IPS-18a (cell line): ENCODE measurements around the gene TPTE.
"Not testable (repeated sequence)": the region's sequence is repeated elsewhere in the genome, so short reads cannot be mapped to it uniquely, and the experiment has no call there.

Experiments
- H3K27ac ChIP-seq: one replicate; pipeline ENCODE4 v1.5.1; 2013; ENCODE audit warnings: low read length
- H3K27me3 ChIP-seq: one replicate; pipeline ENCODE4 v1.6.1; 2013; ENCODE audit warnings: mild to moderate bottlenecking, low read length; ENCODE audit not compliant: control insufficient read depth, insufficient read depth
- H3K36me3 ChIP-seq: one replicate; pipeline ENCODE4 v1.6.1; 2013; ENCODE audit warnings: low read depth, low read length; ENCODE audit not compliant: control insufficient read depth
- H3K4me1 ChIP-seq: one replicate; pipeline ENCODE4 v1.6.1; 2013; ENCODE audit warnings: low read depth, low read length; ENCODE audit not compliant: control insufficient read depth
- H3K4me3 ChIP-seq: one replicate; pipeline ENCODE4 v1.5.1; 2013; ENCODE audit warnings: low read length
- H3K9ac ChIP-seq: one replicate; pipeline ENCODE4 v1.6.1; 2013; ENCODE audit warnings: mild to moderate bottlenecking, low read length, moderate library complexity
- H3K9me3 ChIP-seq: one replicate; pipeline ENCODE4 v1.6.1; 2013; ENCODE audit warnings: low read depth, low read length; ENCODE audit not compliant: control insufficient read depth

The TPTE gene

DNA sequence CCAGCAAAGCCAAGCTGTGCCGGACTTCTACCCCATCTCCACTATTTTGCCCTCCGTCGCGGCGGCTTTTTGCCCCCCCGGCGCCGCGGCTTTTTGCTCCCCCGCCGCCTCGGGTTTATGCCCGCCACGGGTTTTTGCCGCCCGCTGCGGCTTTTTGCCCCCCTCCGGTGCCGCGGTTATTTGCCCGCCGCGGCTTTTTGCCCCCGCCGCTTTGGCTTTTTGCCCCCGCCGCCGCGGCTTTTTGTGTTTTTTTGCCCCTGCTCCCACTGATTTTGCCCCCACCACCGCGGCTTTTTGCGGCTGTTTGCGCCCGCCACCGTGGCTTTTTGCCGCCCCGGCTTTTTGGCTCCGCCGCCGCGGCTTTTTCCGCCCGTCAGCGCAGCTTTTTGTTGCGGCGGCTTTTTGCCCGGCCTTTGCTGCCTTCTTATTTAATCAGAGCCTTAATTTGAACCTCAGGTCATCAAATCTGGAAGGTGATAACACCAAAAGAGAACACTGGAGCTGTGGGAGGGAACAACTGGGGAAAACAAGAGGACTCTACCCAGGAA, 106.0 kb downstream of the TPTE start:
- Histone ChIP-seq H3K27me3 (no peaks in the 10 kb centered on the region), H3K36me3 (no peaks in the 10 kb centered on the region), H3K9me3 (peaks cover 61% of the 10 kb centered on the region), H3K9ac (no peak overlapping the region), H3K27ac (no peak overlapping the region), H3K4me3 (no peak overlapping the region), H3K4me1 (no peaks in the 10 kb centered on the region)

DNA sequence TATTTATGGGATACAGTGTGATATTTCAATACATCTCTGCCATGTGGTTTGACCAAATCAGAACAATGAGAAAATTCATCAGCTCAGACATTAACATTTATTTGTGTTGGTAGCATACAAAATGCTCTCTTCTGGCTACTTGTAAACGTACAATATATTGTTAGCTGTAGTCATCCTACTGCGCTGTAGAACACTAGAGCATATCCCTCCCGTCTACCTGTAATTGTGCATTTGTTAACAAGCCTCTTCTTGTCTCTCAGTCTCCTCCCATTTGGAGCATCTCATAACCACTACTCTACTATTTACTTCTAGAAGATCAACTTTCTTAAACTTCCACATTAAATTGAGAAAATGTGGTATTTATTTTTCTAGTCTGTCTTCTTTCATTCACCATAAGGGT, 107.9 kb downstream of the TPTE start:
- H3K27me3 ChIP-seq, H3K4me3 ChIP-seq, H3K4me1 ChIP-seq, H3K36me3 ChIP-seq, H3K27ac ChIP-seq, H3K9ac ChIP-seq: not testable (repeated sequence)
- peaks cover 66% of the 10 kb centered on the region for H3K9me3 ChIP-seq

DNA sequence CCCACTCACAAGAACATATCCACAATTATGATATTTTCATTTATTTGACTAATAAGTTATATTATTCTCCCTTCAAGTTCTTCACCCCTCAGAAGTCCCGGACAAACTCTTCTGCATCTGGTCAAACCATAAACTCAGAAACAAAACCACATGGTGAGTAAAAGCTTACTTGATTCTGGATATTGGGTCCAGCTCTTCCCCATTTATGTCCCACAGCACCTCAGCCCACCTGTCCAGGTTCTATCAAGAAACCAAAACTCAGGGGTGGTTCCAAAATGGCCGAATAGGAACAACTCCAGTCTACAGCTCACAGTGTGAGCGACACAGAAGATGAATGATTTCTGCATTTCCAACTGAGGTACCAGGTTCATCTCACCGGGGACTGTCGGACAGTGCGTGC, 109.4 kb downstream of the TPTE start:
- not testable (repeated sequence) for H3K9ac ChIP-seq, H3K27me3 ChIP-seq, H3K4me1 ChIP-seq, H3K4me3 ChIP-seq, H3K36me3 ChIP-seq, H3K27ac ChIP-seq
- H3K9me3 ChIP-seq: peaks cover 63% of the 10 kb centered on the region

DNA sequence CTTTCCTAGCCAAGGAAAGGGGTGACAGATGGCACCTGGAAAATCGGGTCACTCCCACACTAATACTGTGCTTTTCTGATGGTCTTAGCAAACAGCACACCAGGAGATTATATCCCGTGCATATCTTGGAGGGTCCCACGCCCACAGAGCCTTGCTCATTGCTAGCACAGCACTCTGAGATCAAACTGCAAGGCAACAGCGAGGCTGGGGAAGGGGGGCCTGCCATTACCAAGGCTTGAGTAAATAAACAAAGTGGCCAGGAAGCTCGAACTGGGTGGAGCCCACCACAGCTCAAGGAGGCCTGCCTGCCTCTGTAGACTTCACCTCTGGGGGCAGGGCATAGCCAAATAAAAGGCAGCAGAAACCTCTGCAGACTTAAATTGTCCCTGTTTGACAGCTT, 109.9 kb downstream of the TPTE start:
- H3K9ac ChIP-seq, H3K27me3 ChIP-seq, H3K36me3 ChIP-seq, H3K4me3 ChIP-seq, H3K27ac ChIP-seq, H3K4me1 ChIP-seq: not testable (repeated sequence)
- peaks cover 60% of the 10 kb centered on the region for H3K9me3 ChIP-seq

DNA sequence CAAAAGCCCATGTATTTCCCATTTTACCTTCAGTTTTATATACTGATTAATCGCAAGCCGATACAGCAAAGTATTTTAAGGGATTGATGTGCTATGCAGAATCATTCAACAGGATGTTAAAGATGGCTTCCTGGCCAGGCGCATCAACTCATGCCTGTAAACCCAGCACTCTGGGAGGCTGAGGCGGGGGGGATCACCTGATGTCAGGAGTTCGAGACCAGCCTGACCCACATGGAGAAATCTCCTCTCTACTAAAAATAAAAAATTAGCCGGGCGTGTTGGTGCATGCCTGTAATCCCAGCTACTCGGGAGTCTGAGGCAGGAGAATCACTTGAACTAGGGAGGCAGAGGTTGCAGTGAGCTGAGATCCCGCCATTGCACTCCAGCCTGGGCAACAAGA, 116.8 kb downstream of the TPTE start:
- not testable (repeated sequence) for H3K4me1 ChIP-seq, H3K36me3 ChIP-seq, H3K4me3 ChIP-seq, H3K9ac ChIP-seq, H3K27me3 ChIP-seq, H3K27ac ChIP-seq
- H3K9me3 ChIP-seq: peaks cover 71% of the 10 kb centered on the region

DNA sequence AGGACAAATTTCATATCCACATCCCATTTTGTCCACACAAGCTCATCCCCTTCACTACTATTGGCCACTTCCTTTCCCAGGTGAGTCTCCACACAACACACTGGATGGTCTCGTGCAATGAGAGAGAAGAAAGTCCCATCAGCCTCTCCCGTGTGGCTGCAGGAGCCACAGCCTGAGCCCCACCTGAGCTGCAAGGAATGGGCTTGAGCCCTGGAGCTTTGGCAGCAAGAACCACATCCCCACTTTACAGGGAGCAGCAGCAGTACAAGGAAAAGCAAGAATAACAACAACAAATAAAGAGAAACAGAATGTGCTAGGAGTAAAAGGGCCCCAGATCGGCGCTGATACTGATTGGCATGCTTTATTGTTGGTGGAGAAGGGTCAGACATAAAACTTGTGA, 117.7 kb downstream of the TPTE start:
- peaks cover 79% of the 10 kb centered on the region for H3K9me3 ChIP-seq
- no peaks in the 10 kb centered on the region for H3K27me3 ChIP-seq
- no peaks in the 10 kb centered on the region for H3K36me3 ChIP-seq
- no peak overlapping the region for H3K27ac ChIP-seq
- no peaks in the 10 kb centered on the region for H3K4me1 ChIP-seq
- no peak overlapping the region for H3K4me3 ChIP-seq
- H3K9ac ChIP-seq: no peak overlapping the region

DNA sequence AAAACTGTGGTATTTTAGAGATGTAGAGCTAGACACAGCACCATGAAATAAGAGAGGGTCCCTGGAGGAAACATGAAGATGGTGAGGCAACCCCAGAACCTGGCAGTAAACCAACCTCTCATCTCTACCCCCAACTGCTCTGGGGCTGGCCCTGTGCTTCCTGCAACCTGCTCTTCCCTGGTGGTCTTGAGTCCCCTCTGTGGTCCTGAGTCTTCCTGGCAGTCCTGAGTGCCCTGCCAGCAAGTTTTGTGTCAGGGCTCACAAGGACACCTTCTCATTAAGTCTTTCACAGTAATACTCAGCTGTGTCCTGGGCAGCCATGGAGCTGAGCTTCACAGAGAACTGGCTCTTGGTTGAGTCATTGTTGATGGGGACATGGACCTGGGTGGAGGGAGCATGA, 118.4 kb downstream of the TPTE start:
- not testable (repeated sequence) for H3K36me3 ChIP-seq, H3K27ac ChIP-seq, H3K27me3 ChIP-seq, H3K9ac ChIP-seq, H3K4me3 ChIP-seq, H3K4me1 ChIP-seq
- peaks cover 78% of the 10 kb centered on the region for H3K9me3 ChIP-seq

DNA sequence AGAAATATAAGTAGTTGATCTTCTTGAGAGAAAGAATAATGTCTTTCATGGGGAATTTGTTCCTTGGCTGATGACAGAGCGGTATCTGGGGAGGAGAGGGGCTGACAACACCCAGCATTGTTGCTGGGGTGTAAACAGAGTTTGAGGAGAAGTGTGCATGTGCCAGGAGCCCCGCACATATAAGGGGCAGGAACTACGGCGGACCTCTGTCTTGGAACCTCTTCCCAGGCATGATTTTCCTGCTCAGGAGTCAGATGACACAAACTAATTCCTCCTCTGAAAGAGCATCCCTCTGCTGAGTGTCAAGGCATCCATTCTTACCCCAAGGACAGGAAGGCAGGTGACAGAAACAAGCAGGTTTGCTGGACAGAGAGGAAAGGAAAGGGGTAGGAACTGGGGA, 119.1 kb downstream of the TPTE start:
- Histone ChIP-seq H3K4me1 (no peaks in the 10 kb centered on the region), H3K9me3 (peaks cover 78% of the 10 kb centered on the region), H3K4me3 (no peak overlapping the region), H3K27me3 (no peaks in the 10 kb centered on the region), H3K36me3 (no peaks in the 10 kb centered on the region), H3K27ac (no peak overlapping the region), H3K9ac (no peak overlapping the region)

DNA sequence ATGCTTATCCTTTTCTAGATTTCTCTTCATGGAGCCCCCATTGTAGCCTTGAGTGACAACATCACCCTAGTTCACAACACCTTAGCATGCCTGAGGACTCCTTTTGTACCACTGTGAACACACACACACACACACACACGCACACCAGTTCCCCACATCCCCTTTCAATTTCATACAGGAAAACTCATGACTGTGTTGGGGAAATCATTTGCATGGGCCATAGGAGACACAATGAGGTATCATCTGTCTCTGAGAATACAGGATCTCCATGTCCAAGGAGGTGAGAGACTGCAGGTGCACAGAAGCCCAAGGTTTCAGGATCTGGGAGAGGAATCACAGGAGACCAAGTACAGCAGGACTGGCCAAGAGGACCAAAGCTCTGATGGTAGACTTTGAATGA, 119.7 kb downstream of the TPTE start:
- Histone ChIP-seq H3K27ac (no peak overlapping the region), H3K9me3 (peaks cover 85% of the 10 kb centered on the region), H3K9ac (no peak overlapping the region), H3K4me3 (no peak overlapping the region), H3K4me1 (no peaks in the 10 kb centered on the region), H3K36me3 (no peaks in the 10 kb centered on the region), H3K27me3 (no peaks in the 10 kb centered on the region)

DNA sequence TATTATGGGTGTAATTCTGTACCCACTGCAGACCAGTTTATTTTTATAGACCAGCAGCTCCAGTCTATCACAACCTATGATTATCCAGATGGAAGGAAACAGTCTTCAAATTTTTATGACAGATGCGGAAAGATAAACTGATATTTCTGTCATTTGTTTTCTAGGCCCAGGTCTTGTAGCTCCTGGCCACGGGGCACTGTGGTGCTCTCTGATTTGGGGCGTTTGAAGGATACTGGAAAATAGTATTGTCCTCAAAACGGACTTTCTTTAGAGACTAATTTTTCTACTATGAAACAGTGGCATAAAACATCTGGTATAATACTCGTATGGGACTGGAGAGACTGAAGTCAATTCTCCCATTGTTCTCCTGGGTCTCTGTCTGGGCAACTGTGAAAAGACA, 124.3 kb downstream of the TPTE start:
- peaks cover 90% of the 10 kb centered on the region for H3K9me3 ChIP-seq
- not testable (repeated sequence) for H3K4me3 ChIP-seq

DNA sequence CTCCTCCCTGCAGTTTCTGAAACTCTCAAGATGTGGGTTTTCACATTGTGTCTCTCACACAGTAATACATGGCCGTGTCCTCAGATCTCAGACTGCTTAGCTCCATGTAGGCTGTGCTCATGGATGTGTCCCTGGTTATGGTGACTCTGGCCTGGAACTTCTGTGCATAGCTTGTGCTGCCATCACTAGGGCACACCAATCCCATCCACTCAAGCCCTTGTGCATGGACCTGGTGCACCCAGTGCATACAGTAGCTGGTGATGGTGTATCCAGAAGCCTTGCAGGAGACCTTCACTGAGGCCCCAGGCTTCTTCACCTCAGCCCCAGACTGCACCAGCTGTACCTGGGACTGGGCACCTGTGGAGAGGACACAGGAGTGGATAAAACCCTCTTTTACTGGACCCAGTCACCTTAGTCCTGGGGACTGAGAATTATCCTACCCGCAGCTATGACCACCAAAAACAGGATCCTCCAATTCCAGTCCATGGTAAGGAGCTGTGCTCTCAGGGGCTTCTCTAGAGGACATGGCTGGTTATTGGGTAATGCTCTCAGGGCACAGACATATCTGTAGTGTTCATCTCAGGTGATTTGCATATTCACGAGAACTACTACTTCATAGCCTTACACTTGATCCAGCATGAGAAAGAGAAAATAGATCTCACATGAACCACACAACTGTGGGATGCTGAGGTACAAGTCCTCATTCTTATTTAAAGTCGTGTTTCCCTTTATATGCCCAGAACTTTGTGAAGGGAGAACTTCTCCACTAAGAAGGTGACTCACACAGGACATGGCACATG, 128.2 kb downstream of the TPTE start:
- not testable (repeated sequence) for H3K27me3 ChIP-seq, H3K4me3 ChIP-seq, H3K4me1 ChIP-seq, H3K27ac ChIP-seq, H3K36me3 ChIP-seq, H3K9ac ChIP-seq
- H3K9me3 ChIP-seq: peaks cover 55% of the 10 kb centered on the region

More for the DNA sequence above, 124.3 kb downstream of the TPTE start:
- not testable (repeated sequence) for H3K36me3 ChIP-seq, H3K4me1 ChIP-seq, H3K27me3 ChIP-seq, H3K27ac ChIP-seq, H3K9ac ChIP-seq

DNA sequence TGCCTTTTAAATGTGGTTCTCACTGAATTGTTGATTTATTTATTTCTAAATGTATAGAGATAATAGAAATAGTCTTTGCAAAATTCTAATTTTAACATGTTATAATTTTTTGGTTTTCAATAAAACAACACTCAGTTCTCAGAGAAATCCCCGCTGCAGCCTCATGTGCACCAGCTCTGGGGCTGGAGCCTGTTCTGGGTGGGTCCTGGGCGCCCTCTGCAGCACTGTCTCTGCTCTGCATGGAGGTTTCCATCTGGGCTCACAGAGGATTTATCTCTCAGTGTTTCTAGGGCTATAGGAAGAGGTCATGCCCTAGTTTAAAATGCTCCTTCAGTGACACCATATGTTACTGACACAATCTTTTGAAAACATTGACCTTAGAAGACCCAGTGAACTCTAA, 128.9 kb downstream of the TPTE start:
- not testable (repeated sequence) for H3K27me3 ChIP-seq, H3K9ac ChIP-seq, H3K4me3 ChIP-seq, H3K4me1 ChIP-seq, H3K27ac ChIP-seq, H3K36me3 ChIP-seq
- H3K9me3 ChIP-seq: peaks cover 47% of the 10 kb centered on the region
